IPS-20b (cell line): ENCODE measurements around the gene MPV17.

Experiments
- H3K27ac ChIP-seq: one replicate; pipeline ENCODE4 v1.5.1; 2013; ENCODE audit warnings: low read length
- H3K27me3 ChIP-seq: 2 replicates; pipeline ENCODE4 v1.6.1; 2013; ENCODE audit warnings: mild to moderate bottlenecking, low read length, inconsistent platforms; ENCODE audit not compliant: insufficient read depth
- H3K36me3 ChIP-seq: 2 replicates; pipeline ENCODE4 v1.6.1; 2013; ENCODE audit warnings: low read depth, mild to moderate bottlenecking, inconsistent platforms, low read length, moderate library complexity; ENCODE audit not compliant: insufficient read depth
- H3K4me1 ChIP-seq: 2 replicates; pipeline ENCODE4 v1.6.1; 2013; ENCODE audit warnings: mild to moderate bottlenecking, control low read depth, inconsistent platforms, low read length, moderate library complexity; ENCODE audit not compliant: insufficient read depth
- H3K4me3 ChIP-seq: 2 replicates; pipeline ENCODE4 v1.5.1; 2013; ENCODE audit warnings: mild to moderate bottlenecking, low read length, inconsistent platforms
- H3K9ac ChIP-seq: 2 replicates; pipeline ENCODE4 v1.6.1; 2013; ENCODE audit warnings: low read depth, mild to moderate bottlenecking, inconsistent platforms, low read length, moderate library complexity
- H3K9me3 ChIP-seq: 2 replicates; pipeline ENCODE4 v1.6.1; 2013; ENCODE audit warnings: mild to moderate bottlenecking, low read depth, low read length, inconsistent platforms; ENCODE audit not compliant: insufficient read depth

MPV17 gene

GRCh38 chr2:27290549-27290948 is 32.3 kb downstream of the MPV17 start:
- Histone ChIP-seq H3K36me3 (no peaks in the 10 kb centered on the region), H3K4me1 (no peaks in the 10 kb centered on the region; the same call in 1 of the 2 replicates), H3K4me3 (no peak overlapping the region), H3K9ac (no peak overlapping the region), H3K27me3 (0 out of 2 replicates have a peak, but pooled peaks cover 8% of the 10 kb centered on the region), H3K9me3 (no peaks in the 10 kb centered on the region), H3K27ac (no peak overlapping the region)

GRCh38 chr2:27288610-27289009 is 34.3 kb downstream of the MPV17 start:
- H3K27ac ChIP-seq = no peak overlapping the region
- H3K36me3 ChIP-seq = no peaks in the 10 kb centered on the region
- H3K27me3 ChIP-seq = 0 out of 2 replicates have a peak, but pooled peaks cover 8% of the 10 kb centered on the region

GRCh38 chr2:27285481-27285880 is 37.4 kb downstream of the MPV17 start:
- Histone ChIP-seq H3K4me3 (no peak overlapping the region), H3K9ac (no peak overlapping the region), H3K36me3 (no peaks in the 10 kb centered on the region), H3K4me1 (peaks cover 8% of the 10 kb centered on the region; the same call in 1 of the 2 replicates), H3K9me3 (no peaks in the 10 kb centered on the region), H3K27me3 (peaks cover 22% of the 10 kb centered on the region), H3K27ac (no peak overlapping the region)

More at GRCh38 chr2:27288610-27289009, 34.3 kb downstream of the MPV17 start:
- Histone ChIP-seq H3K9me3 (no peaks in the 10 kb centered on the region), H3K9ac (no peak overlapping the region), H3K4me1 (no peaks in the 10 kb centered on the region; the same call in none of the 2 replicates), H3K4me3 (no peak overlapping the region)

GRCh38 chr2:27284996-27285395 is 37.9 kb downstream of the MPV17 start:
- H3K27me3 ChIP-seq = peaks cover 22% of the 10 kb centered on the region
- H3K4me3 ChIP-seq = no peak overlapping the region
- no peak overlapping the region for H3K27ac ChIP-seq
- no peaks in the 10 kb centered on the region for H3K36me3 ChIP-seq
- no peaks in the 10 kb centered on the region for H3K9me3 ChIP-seq
- H3K9ac ChIP-seq = no peak overlapping the region
- H3K4me1 ChIP-seq = peaks cover 11% of the 10 kb centered on the region; the same call in 1 of the 2 replicates

- H3K9ac ChIP-seq = peak overlapping the region; percentile 52; the same call in 1 of the 2 replicates
- H3K36me3 ChIP-seq = no peaks in the 10 kb centered on the region
- H3K27me3 ChIP-seq = peaks cover 22% of the 10 kb centered on the region
- H3K4me3 ChIP-seq = peak overlapping the region; percentile 55; the same call in 1 of the 2 replicates
- H3K4me1 ChIP-seq = peaks cover 11% of the 10 kb centered on the region; the same call in 1 of the 2 replicates
- H3K9me3 ChIP-seq = no peaks in the 10 kb centered on the region
- H3K27ac ChIP-seq = peak overlapping the region; percentile 15
Measured at GRCh38 chr2:27282892-27283291, 40.0 kb downstream of the MPV17 start.

GRCh38 chr2:27281855-27282559 is 40.9 kb downstream of the MPV17 start, which contains the start of gene TRIM54:
TRIM54 (plus strand) TSS chr2:27282429; CDS start chr2:27282732, 303 bp downstream.
- peaks cover 11% of the 10 kb centered on the region; the same call in 1 of the 2 replicates for H3K4me1 ChIP-seq
- no peaks in the 10 kb centered on the region for H3K9me3 ChIP-seq
- peak within 1 kb of the TSS; percentile 55; the same call in 1 of the 2 replicates for H3K4me3 ChIP-seq
- no peaks in the 10 kb centered on the region for H3K36me3 ChIP-seq
- peak within 1 kb of the TSS; percentile 15 for H3K27ac ChIP-seq
- H3K27me3 ChIP-seq = peaks cover 25% of the 10 kb centered on the region
- peak within 1 kb of the TSS; percentile 52; the same call in 1 of the 2 replicates for H3K9ac ChIP-seq

GRCh38 chr2:27281442-27281841 is 41.5 kb downstream of the MPV17 start:
- H3K9me3 ChIP-seq = no peaks in the 10 kb centered on the region
- H3K36me3 ChIP-seq = no peaks in the 10 kb centered on the region
- H3K27me3 ChIP-seq = peaks cover 25% of the 10 kb centered on the region
- peaks cover 11% of the 10 kb centered on the region; the same call in 1 of the 2 replicates for H3K4me1 ChIP-seq
- H3K9ac ChIP-seq = no peak overlapping the region
- no peak overlapping the region for H3K27ac ChIP-seq
- no peak overlapping the region for H3K4me3 ChIP-seq

GRCh38 chr2:27280826-27281225 is 42.1 kb downstream of the MPV17 start:
- no peak overlapping the region for H3K27ac ChIP-seq
- H3K4me1 ChIP-seq = peaks cover 11% of the 10 kb centered on the region; the same call in 1 of the 2 replicates
- no peak overlapping the region for H3K4me3 ChIP-seq
- peaks cover 25% of the 10 kb centered on the region for H3K27me3 ChIP-seq
- H3K36me3 ChIP-seq = no peaks in the 10 kb centered on the region
- H3K9ac ChIP-seq = no peak overlapping the region
- H3K9me3 ChIP-seq = no peaks in the 10 kb centered on the region

GRCh38 chr2:27278010-27278409 is 44.9 kb downstream of the MPV17 start:
- Histone ChIP-seq H3K27ac (no peak overlapping the region), H3K27me3 (peaks cover 25% of the 10 kb centered on the region), H3K4me1 (peaks cover 7% of the 10 kb centered on the region; the same call in 1 of the 2 replicates), H3K9ac (no peak overlapping the region), H3K36me3 (no peaks in the 10 kb centered on the region), H3K4me3 (no peak overlapping the region), H3K9me3 (no peaks in the 10 kb centered on the region)

- 0 out of 2 replicates have a peak, but pooled peaks cover 3% of the 10 kb centered on the region for H3K27me3 ChIP-seq
- H3K27ac ChIP-seq = no peak within 1 kb of the TSS
- H3K9ac ChIP-seq = no peak within 1 kb of the TSS
Measured at GRCh38 chr2:27275211-27276150, 47.4 kb downstream of the MPV17 start, which contains the start of gene DNAJC5G. DNAJC5G (plus strand) TSS chr2:27275433; CDS start chr2:27276729, 1,296 bp downstream.

More at GRCh38 chr2:27275211-27276150, 47.4 kb downstream of the MPV17 start, which contains the start of gene DNAJC5G:
- Histone ChIP-seq H3K4me3 (no peak within 1 kb of the TSS), H3K4me1 (0 out of 2 replicates have a peak, but pooled peaks cover 3% of the 10 kb centered on the region), H3K36me3 (no peaks in the 10 kb centered on the region), H3K9me3 (no peaks in the 10 kb centered on the region)
